Keratinocyte (primary cell): ENCODE results near the gene CDX2. TPM values are rescaled to one million over a fixed set of nuclear protein-coding genes. Genes with fewer than 3 reads are reported as not detected.
A peak's percentile ranks its signal among the peaks of the same experiment; 100 is the strongest.

Experiments
- DNase-seq: peaks from one replicate; pipeline ENCODE4 v3.0.0-alpha.2; 2011; ENCODE audit warnings: low read depth, missing footprints, low spot score
- FAIRE-seq: peaks from 2 replicates; lab custom pipeline; 2011; peaks lifted over from hg19 to GRCh38; lab: Jason Lieb, UNC
- H2AFZ ChIP-seq: 2 replicates; pipeline ENCODE4 v1.6.0; 2012; ENCODE audit warnings: low read length, control low read depth, inconsistent platforms; ENCODE audit not compliant: control insufficient read depth
- H3K27ac ChIP-seq: 2 replicates; pipeline ENCODE4 v1.5.1; 2011; ENCODE audit warnings: low read length; ENCODE audit not compliant: control insufficient read depth, insufficient read depth
- H3K27me3 ChIP-seq: 3 replicates; pipeline ENCODE4 v1.6.0; 2011; ENCODE audit warnings: low read length; ENCODE audit not compliant: control insufficient read depth, insufficient read depth; ENCODE audit errors: extremely low read depth
- H3K36me3 ChIP-seq, 2 experiments: 2 replicates in 1 of 2; 3 replicates in 1 of 2; pipeline ENCODE4 v1.5.1; 2011; ENCODE audit warnings: low read length in 2 of 2, mild to moderate bottlenecking in 1 of 2; ENCODE audit not compliant: control insufficient read depth in 2 of 2, insufficient read depth in 2 of 2; ENCODE audit errors: extremely low read depth in 1 of 2
- H3K4me1 ChIP-seq: 3 replicates; pipeline ENCODE4 v1.5.1; 2011; ENCODE audit warnings: low read length; ENCODE audit not compliant: control insufficient read depth, insufficient read depth; ENCODE audit errors: extremely low read depth
- H3K4me2 ChIP-seq: 3 replicates; pipeline ENCODE4 v1.6.0; 2011; ENCODE audit warnings: low read depth, low read length; ENCODE audit not compliant: control insufficient read depth, insufficient read depth; ENCODE audit errors: extremely low read depth
- H3K4me3 ChIP-seq, 3 experiments: fragments of 200-600 bp in 1 of 3; sonication (generic) in 1 of 3; 2 replicates in 2 of 3; 3 replicates in 1 of 3; pipeline ENCODE4 v1.5.1; 2011 to 2016; ENCODE audit warnings: low read length in 3 of 3, mild to moderate bottlenecking in 3 of 3, control low read depth in 2 of 3, inconsistent platforms in 1 of 3, low read depth in 1 of 3, mixed read lengths in 1 of 3, mixed run types in 1 of 3, moderate library complexity in 1 of 3; ENCODE audit not compliant: control insufficient read depth in 2 of 3, insufficient read depth in 2 of 3; ENCODE audit errors: extremely low read depth in 1 of 3
- H3K79me2 ChIP-seq: 2 replicates; pipeline ENCODE4 v1.6.0; 2012; ENCODE audit warnings: low read length; ENCODE audit not compliant: control insufficient read depth, insufficient read depth
- H3K9ac ChIP-seq: 3 replicates; pipeline ENCODE4 v1.6.0; 2011; ENCODE audit warnings: low read length; ENCODE audit not compliant: control insufficient read depth, insufficient read depth; ENCODE audit errors: extremely low read depth
- H3K9me1 ChIP-seq: 3 replicates; pipeline ENCODE4 v1.6.0; 2011; ENCODE audit warnings: low read length; ENCODE audit not compliant: control insufficient read depth, insufficient read depth; ENCODE audit errors: extremely low read depth
- H3K9me3 ChIP-seq: 2 replicates; pipeline ENCODE4 v1.5.1; 2012; ENCODE audit warnings: low read depth, low read length; ENCODE audit not compliant: control insufficient read depth
- H4K20me1 ChIP-seq: 3 replicates; pipeline ENCODE4 v1.6.0; 2011; ENCODE audit warnings: low read length; ENCODE audit not compliant: control insufficient read depth, insufficient read depth; ENCODE audit errors: extremely low read depth
- CTCF ChIP-seq, 3 experiments: IDR thresholded peaks in 1 of 3; conservative IDR thresholded peaks in 1 of 3; optimal IDR thresholded peaks in 1 of 3; 2 replicates in 2 of 3; 3 replicates in 1 of 3; pipeline versions ENCODE3 to v1.5.1; 2011; ENCODE audit warnings: low read length in 3 of 3, mild to moderate bottlenecking in 3 of 3, moderate library complexity in 2 of 3, control low read depth in 1 of 3, inconsistent platforms in 1 of 3; ENCODE audit not compliant: insufficient read depth in 2 of 3; ENCODE audit errors: extremely low read depth in 1 of 3
- EZH2 ChIP-seq: IDR thresholded peaks from one replicate; pipeline ENCODE4 v1.6.1; 2012; ENCODE audit warnings: inconsistent platforms, mild to moderate bottlenecking, low read length, moderate library complexity
- dilution Hi-C: fragments of 300-500 bp; cut with MboI; formaldehyde crosslinking; loops from one replicate; pipeline ENCODE4 v1.7.0; 2020; ENCODE audit warnings: low sequenced_read_pairs; ENCODE audit not compliant: extremely low pct_ligation_motif_present
- polyA plus RNA-seq, 5 experiments: library from polyadenylated mRNA; depleted of rRNA in 3 of 5; stranded (reverse) in 3 of 5; stranded (forward) in 1 of 5; unstranded in 1 of 5; fragments of >200 nt; gene quantifications; 1 replicate in 1 of 5; 2 replicates in 3 of 5; 3 replicates in 1 of 5; pipeline versions ENCODE4 v1.2.1 to v1.2.3, GENCODE V29; 2011 to 2012; ENCODE audit warnings: missing spikeins in 2 of 5, low read depth in 1 of 5, low replicate concordance in 1 of 5

The CDX2 gene
- polyA plus RNA-seq, 1 donor (not counting 4 experiments of a cell fraction or from before 2014, with no cell fraction given) = not detected

GRCh38 chr13:27975564-27976361 lies 6.6 kb upstream of the CDX2 start:
- DNase-seq (no peak), FAIRE-seq (no peak)
- H3K27ac ChIP-seq = no peak overlapping the region
- H3K9me1 ChIP-seq = no peaks in the 10 kb centered on the region
- peaks cover 100% of the 10 kb centered on the region for H3K27me3 ChIP-seq
- H3K9me3 ChIP-seq = no peaks in the 10 kb centered on the region
- TF ChIP-seq CTCF (optimal IDR thresholded peaks at IDR 0.05 in 1 of 3, IDR thresholded peaks at IDR 0.05 in 1 of 3, conservative IDR thresholded peaks at IDR 0.05 in 1 of 3; ENCODE audit: extremely low read depth in 1 of 3, insufficient read depth in 2 of 3, low read length in 3 of 3) (no peak), EZH2 (peak; percentile 97)
- no peak overlapping the region for H3K9ac ChIP-seq
- H3K36me3 ChIP-seq = no peaks in the 10 kb centered on the region
- dilution Hi-C loops = no loop called here
- H3K4me1 ChIP-seq = peaks cover 2% of the 10 kb centered on the region
- H2AFZ ChIP-seq = no peak overlapping the region
- H3K4me2 ChIP-seq = no peak overlapping the region
- no peak overlapping the region for H3K4me3 ChIP-seq
- no peaks in the 10 kb centered on the region for H4K20me1 ChIP-seq
- H3K79me2 ChIP-seq = no peaks in the 10 kb centered on the region

- H2AFZ ChIP-seq = no peak overlapping the region
- no peaks in the 10 kb centered on the region for H3K36me3 ChIP-seq
- H3K9ac ChIP-seq = no peak overlapping the region
- H3K4me2 ChIP-seq = no peak overlapping the region
- H3K4me3 ChIP-seq = no peak overlapping the region
- H3K4me1 ChIP-seq = peaks cover 2% of the 10 kb centered on the region
- H3K9me1 ChIP-seq = no peaks in the 10 kb centered on the region
- no peaks in the 10 kb centered on the region for H3K79me2 ChIP-seq
- no peak for DNase-seq
- no peak for TF ChIP-seq EZH2
- TF ChIP-seq CTCF (optimal IDR thresholded peaks at IDR 0.05 in 1 of 3, IDR thresholded peaks at IDR 0.05 in 1 of 3, conservative IDR thresholded peaks at IDR 0.05 in 1 of 3; ENCODE audit: extremely low read depth in 1 of 3, insufficient read depth in 2 of 3, low read length in 3 of 3) = no peak
- FAIRE-seq = no peak
- no peak overlapping the region for H3K27ac ChIP-seq
- no peaks in the 10 kb centered on the region for H4K20me1 ChIP-seq
- dilution Hi-C loops = loop anchor here (25.0 kb wide), 1 partner anchor 137 kb away; no protein-coding TSS in a partner anchor
- H3K9me3 ChIP-seq = no peaks in the 10 kb centered on the region
- H3K27me3 ChIP-seq = peaks cover 100% of the 10 kb centered on the region
Measured at GRCh38 chr13:27973961-27974662, 5.0 kb upstream of the CDX2 start.
